Stimulated activated CD4-positive, alpha-beta T cell treated with anti-CD3 and anti-CD28 coated beads, Interleukin-1b, Interleukin-23, amount 100 ng/mL, for 4 hours (primary cell): ENCODE results near the gene PCNT.
A peak's percentile ranks its signal among the peaks of the same experiment; 100 is the strongest.
"Not testable (repeated sequence)": the region's sequence is repeated elsewhere in the genome, so short reads cannot be mapped to it uniquely, and the experiment has no call there.

ENCODE experiments used
- DNase-seq, 2 donors: peaks; one replicate each; pipeline ENCODE4 v3.0.0-alpha.2; 2020; ENCODE audit warnings: low read depth in 2 of 2

The PCNT gene

GRCh38 chr21:46304437-46304836, 19.5 kb upstream of the PCNT start:
- no peak for DNase-seq

- DNase-seq, result no peak
Measured at GRCh38 chr21:46304955-46305354, 19.0 kb upstream of the PCNT start.

- no peak for DNase-seq
Measured at GRCh38 chr21:46307625-46308024, 16.3 kb upstream of the PCNT start.

- DNase-seq, result no peak
Measured at GRCh38 chr21:46308431-46308830, 15.5 kb upstream of the PCNT start.

GRCh38 chr21:46310260-46310659, 13.7 kb upstream of the PCNT start:
- DNase-seq, result not testable (repeated sequence)

- DNase-seq, result no peak
Measured at GRCh38 chr21:46311568-46311967, 12.4 kb upstream of the PCNT start.

- no peak for DNase-seq
Measured at GRCh38 chr21:46312949-46313348, 11.0 kb upstream of the PCNT start.

- DNase-seq, result no peak
Measured at GRCh38 chr21:46314441-46315020, 9.4 kb upstream of the PCNT start.

- DNase-seq, result no peak
Measured at GRCh38 chr21:46316708-46317324, 7.1 kb upstream of the PCNT start.

- no peak for DNase-seq
Measured at GRCh38 chr21:46317710-46318463, 6.1 kb upstream of the PCNT start.

- no peak for DNase-seq
Measured at GRCh38 chr21:46318464-46318845, 5.5 kb upstream of the PCNT start.

GRCh38 chr21:46319186-46319585, 4.8 kb upstream of the PCNT start:
- DNase-seq, result no peak

GRCh38 chr21:46320331-46320801, 3.6 kb upstream of the PCNT start:
- DNase-seq, result no peak

- no peak for DNase-seq
Measured at GRCh38 chr21:46322351-46323226, 1.4 kb upstream of the PCNT start.

GRCh38 chr21:46323227-46323709, 688 bp upstream of the PCNT start:
- no peak for DNase-seq

- peak; percentile 86 to 89 for DNase-seq
Measured at GRCh38 chr21:46324390-46325072, 575 bp downstream of the PCNT start.

- DNase-seq, result peak; percentile 14 to 26
Measured at GRCh38 chr21:46325073-46325912, 1.3 kb downstream of the PCNT start.

GRCh38 chr21:46326110-46326703, 2.3 kb downstream of the PCNT start:
- no peak for DNase-seq

- no peak for DNase-seq
Measured at GRCh38 chr21:46327711-46328110, 3.8 kb downstream of the PCNT start.

GRCh38 chr21:46328151-46328550, 4.2 kb downstream of the PCNT start:
- no peak for DNase-seq
